BLaER1 treated with 17β-estradiol and CSF1 and Interleukin-3, amounts not matched to agents 10 nM and 100 nM (cell line): Measurements from ENCODE around the gene SPACA6.
A peak's percentile ranks its signal among the peaks of the same experiment; 100 is the strongest.

Experiments
- H3K27ac ChIP-seq, 11 experiments: shearing (Covaris generic); formaldehyde crosslinking; 2 replicates each; pipeline ENCODE4 v1.8.1; 2022
- H3K27me3 ChIP-seq, 11 experiments: shearing (Covaris generic); formaldehyde crosslinking; 2 replicates each; pipeline ENCODE4 v1.8.1; 2022
- H3K36me3 ChIP-seq, 11 experiments: shearing (Covaris generic); formaldehyde crosslinking; 2 replicates each; pipeline ENCODE4 v1.8.1; 2022
- H3K4me1 ChIP-seq, 10 experiments: shearing (Covaris generic); formaldehyde crosslinking; 2 replicates each; pipeline ENCODE4 v1.8.1; 2022
- H3K4me2 ChIP-seq, 11 experiments: shearing (Covaris generic); formaldehyde crosslinking; 2 replicates each; pipeline ENCODE4 v1.8.1; 2022
- H3K4me3 ChIP-seq, 10 experiments: shearing (Covaris generic); formaldehyde crosslinking; 2 replicates each; pipeline ENCODE4 v1.8.1; 2022
- H3K9ac ChIP-seq, 11 experiments: shearing (Covaris generic); formaldehyde crosslinking; 2 replicates each; pipeline ENCODE4 v1.8.1; 2022
- H3K9me3 ChIP-seq, 11 experiments: shearing (Covaris generic); formaldehyde crosslinking; replicated peaks in 1 of 11; 2 replicates each; pipeline ENCODE4 v1.8.1; 2022
- H4K20me1 ChIP-seq, 11 experiments: shearing (Covaris generic); formaldehyde crosslinking; 2 replicates each; pipeline ENCODE4 v1.8.1; 2022
- Cebpa-rat ChIP-seq, 11 experiments: shearing (Covaris generic); IDR thresholded peaks; 2 replicates each; pipeline ENCODE4 v1.8.1; 2022

The SPACA6 gene

GRCh38 chr19:51691584-51692428 is 1.3 kb upstream of the SPACA6 start:
- peaks cover 13 to 61% (median 52%) of the 10 kb centered on the region in 11 experiments; a peak in 20 of 22 replicates for H4K20me1 ChIP-seq
- H3K9me3 ChIP-seq = no peaks in the 10 kb centered on the region
- peaks cover 33 to 59% (median 42%) of the 10 kb centered on the region in 10 experiments for H3K4me1 ChIP-seq
- peaks cover 34 to 50% (median 47%) of the 10 kb centered on the region in 11 experiments for H3K36me3 ChIP-seq
- H3K9ac ChIP-seq = peak overlapping the region; percentile 81 to 98 (median 85); a peak in 21 of 22 replicates
- H3K4me2 ChIP-seq = peak overlapping the region; percentile 89 to 99 (median 96)
- no peak for TF ChIP-seq Cebpa-rat (IDR thresholded peaks at IDR 0.05)
- peak overlapping the region in 10 of 11 experiments; percentile 70 to 98 (median 81); a peak in 17 of 22 replicates for H3K27ac ChIP-seq
- peak overlapping the region in 9 of 10 experiments; percentile 77 to 96 (median 83); a peak in 18 of 20 replicates for H3K4me3 ChIP-seq
- no peaks in the 10 kb centered on the region for H3K27me3 ChIP-seq

GRCh38 chr19:51692468-51692867 is 662 bp upstream of the SPACA6 start:
- TF ChIP-seq Cebpa-rat (IDR thresholded peaks at IDR 0.05) = no peak
- Histone ChIP-seq H3K4me3 (peak overlapping the region in 4 of 10 experiments; percentile 78 to 96 (median 86); a peak in 5 of 20 replicates), H3K9ac (peak overlapping the region; percentile 32 to 98 (median 50); a peak in 17 of 22 replicates), H3K9me3 (no peaks in the 10 kb centered on the region), H3K4me2 (peak overlapping the region; percentile 89 to 99 (median 96)), H3K27me3 (no peaks in the 10 kb centered on the region), H4K20me1 (peaks cover 13 to 68% (median 58%) of the 10 kb centered on the region in 11 experiments; a peak in 20 of 22 replicates), H3K36me3 (peaks cover 41 to 57% (median 54%) of the 10 kb centered on the region in 11 experiments), H3K27ac (peak overlapping the region in 8 of 11 experiments; percentile 20 to 81 (median 24); a peak in 11 of 22 replicates), H3K4me1 (peaks cover 29 to 53% (median 37%) of the 10 kb centered on the region in 10 experiments)

- Histone ChIP-seq H3K4me2 (peak overlapping the region in 2 of 11 experiments; percentile 96 to 98; a peak in 3 of 22 replicates), H3K27me3 (no peaks in the 10 kb centered on the region), H3K9ac (peak overlapping the region in 3 of 11 experiments; percentile 44 to 98 (median 73); a peak in 2 of 22 replicates), H3K4me3 (no peak overlapping the region), H3K27ac (peak overlapping the region in 2 of 11 experiments; percentile 4 to 77; a peak in 2 of 22 replicates), H3K36me3 (peaks cover 54 to 71% (median 67%) of the 10 kb centered on the region in 11 experiments), H4K20me1 (peaks cover 13 to 81% (median 70%) of the 10 kb centered on the region in 11 experiments; a peak in 20 of 22 replicates), H3K4me1 (peaks cover 18 to 41% (median 24%) of the 10 kb centered on the region in 10 experiments), H3K9me3 (no peaks in the 10 kb centered on the region)
- TF ChIP-seq Cebpa-rat (IDR thresholded peaks at IDR 0.05) = no peak
These were observed 689 bp downstream of the SPACA6 start for GRCh38 chr19:51693819-51694218.

- no peak overlapping the region for H3K27ac ChIP-seq
- H3K9ac ChIP-seq = no peak overlapping the region
- H4K20me1 ChIP-seq = peaks cover 13 to 88% (median 73%) of the 10 kb centered on the region in 11 experiments; a peak in 20 of 22 replicates
- no peak for TF ChIP-seq Cebpa-rat (IDR thresholded peaks at IDR 0.05)
- peak overlapping the region in 2 of 11 experiments; percentile 96 to 98; a peak in 4 of 22 replicates for H3K4me2 ChIP-seq
- H3K9me3 ChIP-seq = no peaks in the 10 kb centered on the region
- no peak overlapping the region for H3K4me3 ChIP-seq
- peaks cover 61 to 77% (median 74%) of the 10 kb centered on the region in 11 experiments for H3K36me3 ChIP-seq
- peaks cover 18 to 48% (median 24%) of the 10 kb centered on the region in 10 experiments for H3K4me1 ChIP-seq
- no peaks in the 10 kb centered on the region for H3K27me3 ChIP-seq
These were observed 1.4 kb downstream of the SPACA6 start for GRCh38 chr19:51694318-51695085.

- peaks cover 18 to 50% (median 23%) of the 10 kb centered on the region in 10 experiments for H3K4me1 ChIP-seq
- no peak overlapping the region for H3K27ac ChIP-seq
- H3K9me3 ChIP-seq = no peaks in the 10 kb centered on the region
- H4K20me1 ChIP-seq = peaks cover 13 to 93% (median 73%) of the 10 kb centered on the region in 11 experiments; a peak in 20 of 22 replicates
- no peak overlapping the region for H3K9ac ChIP-seq
- no peak overlapping the region for H3K4me3 ChIP-seq
- H3K27me3 ChIP-seq = no peaks in the 10 kb centered on the region
- no peak for TF ChIP-seq Cebpa-rat (IDR thresholded peaks at IDR 0.05)
- peaks cover 66 to 83% (median 80%) of the 10 kb centered on the region in 11 experiments for H3K36me3 ChIP-seq
- H3K4me2 ChIP-seq = peak overlapping the region in 3 of 11 experiments; percentile 19 to 98 (median 96); a peak in 3 of 22 replicates
These were observed 2.0 kb downstream of the SPACA6 start for GRCh38 chr19:51695088-51695487.

GRCh38 chr19:51695702-51696315 is 2.7 kb downstream of the SPACA6 start:
- H3K4me2 ChIP-seq = no peak overlapping the region; a peak in 1 of 22 replicates
- H3K27me3 ChIP-seq = no peaks in the 10 kb centered on the region
- no peak overlapping the region for H3K9ac ChIP-seq
- no peaks in the 10 kb centered on the region for H3K9me3 ChIP-seq
- peaks cover 12 to 50% (median 22%) of the 10 kb centered on the region in 10 experiments for H3K4me1 ChIP-seq
- peaks cover 13 to 98% (median 73%) of the 10 kb centered on the region in 11 experiments; a peak in 20 of 22 replicates for H4K20me1 ChIP-seq
- no peak overlapping the region for H3K4me3 ChIP-seq
- no peak overlapping the region for H3K27ac ChIP-seq
- no peak for TF ChIP-seq Cebpa-rat (IDR thresholded peaks at IDR 0.05)
- H3K36me3 ChIP-seq = peaks cover 71 to 90% (median 87%) of the 10 kb centered on the region in 11 experiments

GRCh38 chr19:51696606-51697005 is 3.5 kb downstream of the SPACA6 start:
- no peak overlapping the region for H3K4me2 ChIP-seq
- no peak overlapping the region for H3K4me3 ChIP-seq
- H3K4me1 ChIP-seq = peaks cover 6 to 47% (median 16%) of the 10 kb centered on the region in 10 experiments; a peak in 19 of 20 replicates
- peaks cover 0 to 1% (median 0%) of the 10 kb centered on the region in 11 experiments; a peak in 2 of 22 replicates for H3K27me3 ChIP-seq
- TF ChIP-seq Cebpa-rat (IDR thresholded peaks at IDR 0.05) = no peak
- peaks cover 74 to 98% (median 95%) of the 10 kb centered on the region in 11 experiments for H3K36me3 ChIP-seq
- H3K9ac ChIP-seq = no peak overlapping the region
- peaks cover 13 to 100% (median 75%) of the 10 kb centered on the region in 11 experiments; a peak in 20 of 22 replicates for H4K20me1 ChIP-seq
- no peaks in the 10 kb centered on the region for H3K9me3 ChIP-seq
- H3K27ac ChIP-seq = no peak overlapping the region
